IPS-18c (cell line): ENCODE data around the gene TTC7B.
A peak's percentile ranks its signal among the peaks of the same experiment; 100 is the strongest.

Experiments
- H3K4me3 ChIP-seq: 2 replicates; pipeline ENCODE4 v1.7.0; 2013; ENCODE audit warnings: low read depth, mild to moderate bottlenecking, low read length, moderate library complexity; ENCODE audit not compliant: insufficient read depth
- H3K9me3 ChIP-seq: one replicate; pipeline ENCODE4 v1.6.1; 2013; ENCODE audit warnings: mild to moderate bottlenecking, low read length, moderate library complexity; ENCODE audit not compliant: control insufficient read depth, insufficient read depth

The TTC7B gene

DNA sequence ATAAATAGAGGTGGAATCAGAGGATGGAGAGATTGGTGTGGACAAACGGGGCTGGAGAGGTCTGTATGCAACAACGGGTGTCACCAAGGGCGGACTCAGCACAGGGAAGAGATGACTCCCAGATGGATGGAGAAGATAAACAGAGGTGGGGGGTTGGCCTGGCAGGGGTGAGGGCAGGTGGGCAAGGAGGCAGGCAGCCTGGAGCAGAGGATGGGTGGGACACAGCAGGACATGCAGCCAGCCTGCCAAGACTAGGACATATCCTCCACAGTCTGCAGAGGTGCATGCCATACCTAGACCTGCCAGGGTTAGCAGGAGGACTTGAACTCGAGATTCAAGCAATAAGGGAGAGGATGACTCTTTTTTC, 56.2 kb downstream of the TTC7B start:
- Histone ChIP-seq H3K4me3 (no peak overlapping the region), H3K9me3 (no peaks in the 10 kb centered on the region)

GRCh38 chr14:90759370-90760077, 56.7 kb downstream of the TTC7B start:
- H3K9me3 ChIP-seq, result no peaks in the 10 kb centered on the region
- no peak overlapping the region for H3K4me3 ChIP-seq

GRCh38 chr14:90758959-90759358, 57.3 kb downstream of the TTC7B start:
- Histone ChIP-seq H3K4me3 (no peak overlapping the region), H3K9me3 (no peaks in the 10 kb centered on the region)

GRCh38 chr14:90758028-90758889, 58.0 kb downstream of the TTC7B start:
- H3K9me3 ChIP-seq, result no peaks in the 10 kb centered on the region
- peak overlapping the region; percentile 43 for H3K4me3 ChIP-seq

- Histone ChIP-seq H3K9me3 (no peaks in the 10 kb centered on the region), H3K4me3 (no peak overlapping the region)
Observed at GRCh38 chr14:90757452-90757851, 58.8 kb downstream of the TTC7B start.

DNA sequence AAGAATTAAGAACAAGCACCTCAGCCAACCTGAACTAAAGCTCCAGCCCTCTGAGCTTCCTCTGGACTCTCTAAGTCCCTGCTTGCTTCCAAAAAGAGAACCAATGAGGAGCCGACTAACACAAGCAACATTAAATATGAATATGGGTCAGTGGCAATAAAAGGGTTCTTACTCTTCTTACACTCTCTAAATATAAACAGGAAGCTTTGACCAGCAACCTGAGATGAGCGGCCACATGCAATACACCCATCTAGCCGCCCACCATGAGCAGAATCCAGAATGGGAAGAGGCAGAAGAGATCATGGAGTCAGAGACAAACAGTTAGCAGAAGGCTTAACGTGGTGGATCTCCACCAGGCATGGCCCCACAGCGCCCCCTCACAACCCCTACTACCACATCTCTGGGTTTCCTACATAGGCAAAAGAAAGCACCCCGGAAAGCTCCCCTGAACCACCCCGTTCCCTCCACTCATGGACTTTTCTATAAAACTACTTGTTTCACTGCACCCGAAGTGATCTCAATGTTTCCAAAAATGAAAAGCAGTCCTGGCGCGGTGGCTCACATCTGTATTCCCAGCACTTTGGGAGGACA, 59.4 kb downstream of the TTC7B start:
- Histone ChIP-seq H3K4me3 (no peak overlapping the region), H3K9me3 (no peaks in the 10 kb centered on the region)

- Histone ChIP-seq H3K4me3 (no peak overlapping the region), H3K9me3 (no peaks in the 10 kb centered on the region)
Observed at GRCh38 chr14:90755661-90756304, 60.4 kb downstream of the TTC7B start.

DNA sequence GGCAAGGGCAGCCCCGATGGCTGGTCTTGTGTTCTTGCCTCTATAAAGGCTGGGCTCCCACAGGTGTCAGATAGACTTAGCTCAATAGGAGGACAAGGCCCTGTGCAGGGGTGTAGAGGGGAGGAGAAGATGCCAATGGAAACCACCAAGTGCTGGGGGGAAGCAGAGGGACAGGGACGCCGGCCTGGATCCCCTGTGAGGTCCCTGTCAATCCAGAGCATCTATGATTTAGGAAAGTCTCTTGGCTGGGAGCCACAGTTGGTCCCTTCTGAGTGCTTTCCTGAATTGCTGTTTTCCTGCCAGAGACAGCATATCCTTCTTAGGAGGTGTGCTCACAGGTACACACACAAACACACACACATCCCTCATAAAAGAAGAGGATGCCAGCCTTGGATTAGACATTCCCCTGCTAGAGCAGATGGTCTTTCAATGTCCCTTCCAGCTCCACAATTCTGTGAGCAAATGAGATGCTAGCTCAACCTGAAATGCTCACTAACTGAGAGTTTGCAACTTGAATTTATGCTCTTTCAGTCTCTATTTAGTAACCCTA, 62.7 kb downstream of the TTC7B start:
- Histone ChIP-seq H3K9me3 (no peaks in the 10 kb centered on the region), H3K4me3 (no peak overlapping the region)

DNA sequence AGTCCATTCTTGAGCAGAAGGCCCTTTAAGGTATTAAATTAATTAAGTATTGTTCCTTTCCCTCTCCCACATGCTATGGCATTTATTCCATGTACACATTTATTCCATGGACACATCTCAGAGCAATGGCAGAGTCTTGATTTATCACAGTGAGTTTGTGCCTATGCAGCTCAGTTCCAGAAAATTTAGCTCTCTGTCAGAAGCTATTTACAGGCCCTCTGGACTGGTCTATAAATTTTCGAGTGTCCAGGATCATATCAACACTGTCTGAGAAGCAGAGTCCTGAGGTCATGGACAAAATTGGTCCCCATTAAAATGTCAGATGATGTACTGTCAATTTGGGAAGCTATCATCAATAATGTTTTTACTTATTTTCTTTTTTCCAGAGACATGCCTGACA, 65.5 kb downstream of the TTC7B start:
- Histone ChIP-seq H3K9me3 (no peaks in the 10 kb centered on the region), H3K4me3 (no peak overlapping the region)

- Histone ChIP-seq H3K9me3 (no peaks in the 10 kb centered on the region), H3K4me3 (no peak overlapping the region)
Observed at GRCh38 chr14:90750191-90750590, 66.0 kb downstream of the TTC7B start.

GRCh38 chr14:90747909-90748308, 68.3 kb downstream of the TTC7B start:
- Histone ChIP-seq H3K4me3 (no peak overlapping the region), H3K9me3 (no peaks in the 10 kb centered on the region)

GRCh38 chr14:90743826-90744225, 72.4 kb downstream of the TTC7B start:
- H3K9me3 ChIP-seq, result no peaks in the 10 kb centered on the region

GRCh38 chr14:90743425-90743824, 72.8 kb downstream of the TTC7B start:
- Histone ChIP-seq H3K9me3 (no peaks in the 10 kb centered on the region), H3K4me3 (no peak overlapping the region)

More at GRCh38 chr14:90743826-90744225, 72.4 kb downstream of the TTC7B start:
- no peak overlapping the region for H3K4me3 ChIP-seq

GRCh38 chr14:90742729-90743128, 73.5 kb downstream of the TTC7B start:
- Histone ChIP-seq H3K9me3 (no peaks in the 10 kb centered on the region), H3K4me3 (no peak overlapping the region)

GRCh38 chr14:90742252-90742651, 74.0 kb downstream of the TTC7B start:
- H3K9me3 ChIP-seq, result no peaks in the 10 kb centered on the region
- no peak overlapping the region for H3K4me3 ChIP-seq

DNA sequence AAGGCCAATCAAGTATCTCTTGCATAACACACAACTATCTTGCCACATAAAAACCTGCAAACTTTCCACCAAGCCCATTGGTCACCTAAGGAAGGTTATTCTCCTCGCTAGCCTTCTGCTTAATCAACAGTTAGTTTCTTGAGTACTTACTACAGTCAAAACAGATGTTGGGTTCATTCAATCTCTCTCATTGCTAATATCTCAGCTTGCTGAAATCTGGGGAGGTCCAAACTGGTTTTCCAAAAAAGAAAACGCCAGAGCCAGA, 74.6 kb downstream of the TTC7B start:
- Histone ChIP-seq H3K4me3 (no peak overlapping the region), H3K9me3 (no peaks in the 10 kb centered on the region)

GRCh38 chr14:90740946-90741681, 75.1 kb downstream of the TTC7B start:
- H3K4me3 ChIP-seq, result no peak overlapping the region
- no peaks in the 10 kb centered on the region for H3K9me3 ChIP-seq
